Astrocyte (in vitro differentiated cells and primary cell): Measurements from ENCODE around the gene ARF3. TPM values are rescaled to one million over a fixed set of nuclear protein-coding genes. Genes with fewer than 3 reads are reported as not detected.

ENCODE experiments used
- DNase-seq: peaks from one replicate; pipeline ENCODE4 v3.0.0-alpha.2; 2010; ENCODE audit warnings: low read depth
- FAIRE-seq: peaks from 2 replicates; lab custom pipeline; 2011; peaks lifted over from hg19 to GRCh38; lab: Jason Lieb, UNC
- H2AFZ ChIP-seq: 2 replicates; pipeline ENCODE4 v1.6.0; 2012; ENCODE audit warnings: low read depth, low read length, inconsistent platforms
- H3K27ac ChIP-seq: 2 replicates; pipeline ENCODE4 v1.5.1; 2011; ENCODE audit warnings: low read depth, low read length, inconsistent platforms
- H3K27me3 ChIP-seq: 2 replicates; pipeline ENCODE4 v1.6.0; 2011; ENCODE audit warnings: low read length, inconsistent platforms; ENCODE audit not compliant: insufficient read depth
- H3K36me3 ChIP-seq: 2 replicates; pipeline ENCODE4 v1.5.1; 2011; ENCODE audit warnings: low read length, inconsistent platforms; ENCODE audit not compliant: insufficient read depth
- H3K4me1 ChIP-seq: 2 replicates; pipeline ENCODE4 v1.5.1; 2011; ENCODE audit warnings: low read length, inconsistent platforms; ENCODE audit not compliant: insufficient read depth
- H3K4me2 ChIP-seq: 2 replicates; pipeline ENCODE4 v1.6.0; 2012; ENCODE audit warnings: low read length, inconsistent platforms
- H3K4me3 ChIP-seq: 2 replicates; pipeline ENCODE4 v1.5.1; 2011; ENCODE audit warnings: low read depth, mild to moderate bottlenecking, low read length, inconsistent platforms; ENCODE audit not compliant: insufficient read depth
- H3K79me2 ChIP-seq: 2 replicates; pipeline ENCODE4 v1.6.0; 2012; ENCODE audit warnings: mild to moderate bottlenecking, low read length, inconsistent platforms; ENCODE audit not compliant: insufficient read depth
- H3K9ac ChIP-seq: 2 replicates; pipeline ENCODE4 v1.6.0; 2012; ENCODE audit warnings: mild to moderate bottlenecking, low read length, inconsistent platforms
- H3K9me3 ChIP-seq: 2 replicates; pipeline ENCODE4 v1.5.1; 2012; ENCODE audit warnings: low read depth, mild to moderate bottlenecking, low read length, inconsistent platforms; ENCODE audit not compliant: insufficient read depth
- H4K20me1 ChIP-seq: 2 replicates; pipeline ENCODE4 v1.6.0; 2012; ENCODE audit warnings: low read length, inconsistent platforms; ENCODE audit not compliant: insufficient read depth
- H3K27ac Mint-ChIP-seq: one replicate; pipeline ENCODE4 v1.8.0; 2021; ENCODE audit warnings: mild to moderate bottlenecking, mixed read lengths; ENCODE audit not compliant: unreplicated experiment
- H3K27me3 Mint-ChIP-seq: one replicate; pipeline ENCODE4 v1.8.0; 2021; ENCODE audit warnings: low read depth, mixed read lengths; ENCODE audit not compliant: unreplicated experiment
- H3K36me3 Mint-ChIP-seq: one replicate; pipeline ENCODE4 v1.8.0; 2021; ENCODE audit warnings: low read depth, mixed read lengths; ENCODE audit not compliant: unreplicated experiment
- H3K4me1 Mint-ChIP-seq: one replicate; pipeline ENCODE4 v1.8.0; 2021; ENCODE audit warnings: low read depth, mixed read lengths; ENCODE audit not compliant: unreplicated experiment
- H3K4me3 Mint-ChIP-seq: one replicate; pipeline ENCODE4 v1.8.0; 2021; ENCODE audit warnings: mild to moderate bottlenecking, moderate library complexity, mixed read lengths; ENCODE audit not compliant: unreplicated experiment
- H3K9me3 Mint-ChIP-seq: one replicate; pipeline ENCODE4 v1.8.0; 2021; ENCODE audit warnings: mild to moderate bottlenecking, mixed read lengths; ENCODE audit not compliant: unreplicated experiment
- CTCF ChIP-seq: IDR thresholded peaks from 2 replicates; pipeline ENCODE4 v1.5.1; 2011; ENCODE audit warnings: low read depth, mild to moderate bottlenecking, inconsistent platforms, low read length, moderate library complexity; ENCODE audit not compliant: insufficient read depth
- EZH2 ChIP-seq: IDR thresholded peaks from 2 replicates; pipeline ENCODE4 v1.6.1; 2012; ENCODE audit warnings: mild to moderate bottlenecking, low read length, inconsistent platforms; ENCODE audit not compliant: insufficient read depth
- total RNA-seq: library from RNA; stranded (reverse); gene quantifications from 2 replicates; pipeline ENCODE4 v1.2.1, GENCODE V29; 2021

ARF3 gene
- total RNA-seq, 1 donor from 2014 or later, result 229 TPM

DNA sequence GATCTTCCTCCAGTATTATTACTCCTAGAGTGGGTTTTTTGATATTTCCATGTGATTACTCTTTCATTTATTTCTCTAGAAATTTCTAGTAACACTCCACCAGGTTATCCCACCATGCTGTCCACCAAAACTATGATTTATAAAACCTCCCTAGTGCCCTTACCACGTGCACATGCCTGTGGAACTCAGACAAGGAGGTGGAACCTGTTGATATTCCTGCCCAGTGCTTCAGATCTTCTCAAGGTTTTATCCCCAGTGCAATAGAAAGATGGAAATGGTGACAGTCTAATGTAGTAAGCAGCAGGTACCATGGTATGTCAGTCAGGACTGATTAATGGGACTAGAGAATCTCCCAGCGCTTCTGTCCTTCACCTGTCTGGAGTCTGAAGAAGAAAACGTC lies 3.5 kb upstream of the ARF3 start:
- Mint-ChIP-seq H3K4me3 (no peak overlapping the region), H3K4me1 (peaks cover 2% of the 10 kb centered on the region), H3K36me3 (no peaks in the 10 kb centered on the region), H3K27me3 (peaks cover 12% of the 10 kb centered on the region), H3K27ac (no peak overlapping the region), H3K9me3 (no peaks in the 10 kb centered on the region)
- H3K4me2 ChIP-seq, result no peak overlapping the region
- H3K9me3 ChIP-seq, result no peaks in the 10 kb centered on the region
- no peak overlapping the region for H2AFZ ChIP-seq
- H3K36me3 ChIP-seq, result no peaks in the 10 kb centered on the region
- H3K9ac ChIP-seq, result no peak overlapping the region
- H3K79me2 ChIP-seq, result peaks cover 13% of the 10 kb centered on the region
- H4K20me1 ChIP-seq, result peaks cover 5% of the 10 kb centered on the region
- FAIRE-seq (no peak), DNase-seq (no peak)
- no peak for TF ChIP-seq CTCF
- no peak for TF ChIP-seq EZH2
- no peak overlapping the region for H3K27ac ChIP-seq
- H3K4me3 ChIP-seq, result no peak overlapping the region
- peaks cover 20% of the 10 kb centered on the region for H3K27me3 ChIP-seq
- H3K4me1 ChIP-seq, result peaks cover 7% of the 10 kb centered on the region

GRCh38 chr12:48958049-48958388 lies 732 bp upstream of the ARF3 start:
- Mint-ChIP-seq H3K4me3 (peak overlapping the region; percentile 97), H3K27me3 (no peaks in the 10 kb centered on the region), H3K36me3 (no peaks in the 10 kb centered on the region), H3K9me3 (no peaks in the 10 kb centered on the region), H3K4me1 (peaks cover 20% of the 10 kb centered on the region), H3K27ac (peak overlapping the region; percentile 68)
- Histone ChIP-seq H3K4me1 (peaks cover 15% of the 10 kb centered on the region), H3K27ac (no peak overlapping the region), H3K9ac (peak overlapping the region; percentile 93), H3K36me3 (peaks cover 5% of the 10 kb centered on the region), H3K79me2 (peaks cover 41% of the 10 kb centered on the region), H3K4me3 (peak overlapping the region; percentile 88), H3K4me2 (peak overlapping the region; percentile 93), H3K27me3 (peaks cover 3% of the 10 kb centered on the region), H3K9me3 (no peaks in the 10 kb centered on the region), H2AFZ (peak overlapping the region; percentile 90), H4K20me1 (peaks cover 33% of the 10 kb centered on the region)
- FAIRE-seq, result no peak
- no peak for TF ChIP-seq CTCF
- TF ChIP-seq EZH2, result no peak
- no peak for DNase-seq

- Histone ChIP-seq H4K20me1 (peaks cover 48% of the 10 kb centered on the region), H3K4me1 (peaks cover 15% of the 10 kb centered on the region), H3K27ac (peak overlapping the region; percentile 74), H3K36me3 (peaks cover 15% of the 10 kb centered on the region), H3K4me3 (peak overlapping the region; percentile 88), H3K27me3 (peaks cover 3% of the 10 kb centered on the region), H2AFZ (peak overlapping the region; percentile 80), H3K79me2 (peaks cover 56% of the 10 kb centered on the region), H3K9ac (peak overlapping the region; percentile 93), H3K4me2 (peak overlapping the region; percentile 93), H3K9me3 (no peaks in the 10 kb centered on the region)
- H3K36me3 Mint-ChIP-seq, result peaks cover 7% of the 10 kb centered on the region
- peak overlapping the region; percentile 97 for H3K27ac Mint-ChIP-seq
- peak overlapping the region; percentile 97 for H3K4me3 Mint-ChIP-seq
- no peaks in the 10 kb centered on the region for H3K9me3 Mint-ChIP-seq
- H3K4me1 Mint-ChIP-seq, result peaks cover 23% of the 10 kb centered on the region
- no peaks in the 10 kb centered on the region for H3K27me3 Mint-ChIP-seq
- TF ChIP-seq CTCF, result no peak
- no peak for TF ChIP-seq EZH2
- no peak for FAIRE-seq
- DNase-seq, result peak; percentile 98
Measured at GRCh38 chr12:48956279-48957140, 777 bp downstream of the ARF3 start.
